OCI-LY3 (cell line): ENCODE data around the gene FANCD2.
"Not testable (repeated sequence)": the region's sequence is repeated elsewhere in the genome, so short reads cannot be mapped to it uniquely, and the experiment has no call there.

Experiments
- H2AFZ ChIP-seq: fragments of 200-600, 300-600 bp; shearing (Covaris generic); 2 replicates; pipeline ENCODE4 v1.6.0; 2014; ENCODE audit warnings: antibody characterized with exemption, low read depth, low read length
- H3K27ac ChIP-seq: fragments of 200-600, 300-600 bp; sonication (generic); 2 replicates; pipeline ENCODE4 v1.5.1; 2014; ENCODE audit warnings: mild to moderate bottlenecking, low read length, moderate library complexity, mixed read lengths
- H3K27me3 ChIP-seq: fragments of 200-600, 300-600 bp; sonication (generic); 2 replicates; pipeline ENCODE4 v1.6.1; 2014; ENCODE audit warnings: low read depth, low read length, mixed read lengths
- H3K36me3 ChIP-seq: fragments of 200-600, 300-600 bp; sonication (generic); replicated peaks from 2 replicates; pipeline ENCODE3; 2014; ENCODE audit warnings: low read depth, low read length, mixed read lengths
- H3K4me1 ChIP-seq: fragments of 300-600, 200-600 bp; sonication (generic); 2 replicates; pipeline ENCODE4 v1.6.1; 2014; ENCODE audit warnings: low read length, mixed read lengths
- H3K4me2 ChIP-seq: fragments of 200-600, 300-600 bp; sonication (generic); 2 replicates; pipeline ENCODE4 v1.6.1; 2014; ENCODE audit warnings: low read length, mixed read lengths
- H3K4me3 ChIP-seq: fragments of 300-600, 200-600 bp; sonication (generic); 2 replicates; pipeline ENCODE4 v1.5.1; 2014; ENCODE audit warnings: antibody characterized with exemption, mild to moderate bottlenecking, low read length, moderate library complexity
- H3K79me2 ChIP-seq: fragments of 300-600, 200-600 bp; shearing (Covaris generic); 2 replicates; pipeline ENCODE4 v1.6.1; 2014; ENCODE audit warnings: mild to moderate bottlenecking, low read length, mixed read lengths
- H3K9ac ChIP-seq: fragments of 300-600, 200-600 bp; shearing (Covaris generic); 2 replicates; pipeline ENCODE4 v1.6.0; 2014; ENCODE audit warnings: mild to moderate bottlenecking, low read length, moderate library complexity
- H3K9me3 ChIP-seq: fragments of 200-600, 300-600 bp; shearing (Covaris generic); 2 replicates; pipeline ENCODE4 v1.6.1; 2014; ENCODE audit warnings: low read length, mixed read lengths; ENCODE audit not compliant: insufficient read depth
- H4K20me1 ChIP-seq: fragments of 200-600, 300-600 bp; sonication (generic); 2 replicates; pipeline ENCODE4 v1.6.1; 2016; ENCODE audit warnings: low read length, mixed read lengths; ENCODE audit not compliant: insufficient read depth
- EZH2phosphoT487 ChIP-seq: fragments of 200-600 bp; shearing (Covaris generic); IDR thresholded peaks from 2 replicates; pipeline ENCODE4 v1.6.1; 2018; ENCODE audit warnings: antibody characterized with exemption, mixed run types, low read depth
- TF ChIP-seq, protein P1 (sequence below): fragments of 200-600, 300-600 bp; sonication (generic); IDR thresholded peaks from 2 replicates; pipeline ENCODE4 v1.5.1; 2014; ENCODE audit warnings: antibody characterized with exemption, low read length, low read depth

FANCD2 gene

DNA sequence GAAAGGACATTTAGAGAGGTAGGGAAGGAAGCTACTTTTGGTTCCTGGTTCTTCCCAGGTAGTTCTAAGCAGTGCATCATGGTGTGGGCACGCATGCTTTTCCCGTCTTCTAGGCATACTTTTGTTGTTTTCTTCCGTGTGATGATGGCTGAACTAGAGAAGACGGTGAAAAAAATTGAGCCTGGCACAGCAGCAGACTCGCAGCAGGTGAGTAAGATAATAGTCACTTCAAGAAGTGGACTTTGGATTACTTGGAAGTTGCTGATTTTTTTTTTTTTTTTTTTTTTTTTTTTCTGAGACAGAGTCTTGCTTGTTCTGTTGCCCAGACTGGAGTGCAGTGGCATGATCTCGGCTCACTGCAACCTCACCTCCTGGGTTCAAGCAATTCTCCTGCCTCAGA, 63.9 kb downstream of the FANCD2 start:
- H3K4me3 ChIP-seq, result no peak overlapping the region
- no peak overlapping the region for H3K27ac ChIP-seq
- no peaks in the 10 kb centered on the region for H4K20me1 ChIP-seq
- no peak overlapping the region for H3K9ac ChIP-seq
- peaks cover 53% of the 10 kb centered on the region for H3K36me3 ChIP-seq
- no peak overlapping the region for H3K4me2 ChIP-seq
- no peak overlapping the region for H2AFZ ChIP-seq
- TF ChIP-seq, protein P1, sequence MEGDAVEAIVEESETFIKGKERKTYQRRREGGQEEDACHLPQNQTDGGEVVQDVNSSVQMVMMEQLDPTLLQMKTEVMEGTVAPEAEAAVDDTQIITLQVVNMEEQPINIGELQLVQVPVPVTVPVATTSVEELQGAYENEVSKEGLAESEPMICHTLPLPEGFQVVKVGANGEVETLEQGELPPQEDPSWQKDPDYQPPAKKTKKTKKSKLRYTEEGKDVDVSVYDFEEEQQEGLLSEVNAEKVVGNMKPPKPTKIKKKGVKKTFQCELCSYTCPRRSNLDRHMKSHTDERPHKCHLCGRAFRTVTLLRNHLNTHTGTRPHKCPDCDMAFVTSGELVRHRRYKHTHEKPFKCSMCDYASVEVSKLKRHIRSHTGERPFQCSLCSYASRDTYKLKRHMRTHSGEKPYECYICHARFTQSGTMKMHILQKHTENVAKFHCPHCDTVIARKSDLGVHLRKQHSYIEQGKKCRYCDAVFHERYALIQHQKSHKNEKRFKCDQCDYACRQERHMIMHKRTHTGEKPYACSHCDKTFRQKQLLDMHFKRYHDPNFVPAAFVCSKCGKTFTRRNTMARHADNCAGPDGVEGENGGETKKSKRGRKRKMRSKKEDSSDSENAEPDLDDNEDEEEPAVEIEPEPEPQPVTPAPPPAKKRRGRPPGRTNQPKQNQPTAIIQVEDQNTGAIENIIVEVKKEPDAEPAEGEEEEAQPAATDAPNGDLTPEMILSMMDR, result no peak
- no peak for TF ChIP-seq EZH2phosphoT487
- H3K9me3 ChIP-seq, result no peaks in the 10 kb centered on the region
- H3K27me3 ChIP-seq, result no peaks in the 10 kb centered on the region
- H3K4me1 ChIP-seq, result no peaks in the 10 kb centered on the region
- no peaks in the 10 kb centered on the region for H3K79me2 ChIP-seq

DNA sequence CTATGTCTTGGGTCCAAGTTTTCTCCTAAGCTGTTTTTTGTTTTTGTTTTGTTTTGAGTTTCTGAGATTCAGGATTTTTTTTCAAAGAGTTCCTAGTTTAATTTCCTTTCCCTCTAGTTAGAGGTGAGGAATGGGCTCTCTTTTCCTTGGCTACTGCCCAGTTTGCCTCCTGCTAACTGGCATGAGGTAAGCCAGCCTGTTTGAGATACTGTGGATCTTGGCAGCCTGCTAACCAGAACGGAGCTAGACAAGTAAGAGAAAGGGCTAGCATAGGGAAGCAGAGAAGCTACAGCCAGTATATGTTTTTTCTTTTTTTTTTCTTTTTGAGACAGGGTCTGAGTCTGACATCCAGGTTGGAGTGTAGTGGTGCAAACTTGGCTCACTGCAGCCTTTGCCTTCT, 64.5 kb downstream of the FANCD2 start:
- not testable (repeated sequence) for H2AFZ ChIP-seq, H4K20me1 ChIP-seq, H3K9me3 ChIP-seq, H3K4me3 ChIP-seq, H3K79me2 ChIP-seq, H3K4me2 ChIP-seq, H3K27me3 ChIP-seq, H3K4me1 ChIP-seq, H3K27ac ChIP-seq, H3K9ac ChIP-seq
- peaks cover 55% of the 10 kb centered on the region for H3K36me3 ChIP-seq

- H2AFZ ChIP-seq, H3K4me3 ChIP-seq, H3K9ac ChIP-seq, H3K27ac ChIP-seq, H3K27me3 ChIP-seq, H3K4me1 ChIP-seq, H3K9me3 ChIP-seq, H3K4me2 ChIP-seq, H3K79me2 ChIP-seq, H4K20me1 ChIP-seq: not testable (repeated sequence)
- H3K36me3 ChIP-seq, result peaks cover 54% of the 10 kb centered on the region
These were observed 65.2 kb downstream of the FANCD2 start for GRCh38 chr3:10091387-10091786.

- no peaks in the 10 kb centered on the region for H4K20me1 ChIP-seq
- H3K4me2 ChIP-seq, result no peak overlapping the region
- H3K27me3 ChIP-seq, result no peaks in the 10 kb centered on the region
- TF ChIP-seq EZH2phosphoT487, result no peak
- TF ChIP-seq, protein P1, result no peak
- H3K4me1 ChIP-seq, result no peaks in the 10 kb centered on the region
- H3K79me2 ChIP-seq, result no peaks in the 10 kb centered on the region
- H3K4me3 ChIP-seq, result no peak overlapping the region
- H3K36me3 ChIP-seq, result peaks cover 48% of the 10 kb centered on the region
- no peak overlapping the region for H3K9ac ChIP-seq
- H2AFZ ChIP-seq, result no peak overlapping the region
- H3K9me3 ChIP-seq, result no peaks in the 10 kb centered on the region
- H3K27ac ChIP-seq, result no peak overlapping the region
These were observed 67.4 kb downstream of the FANCD2 start for GRCh38 chr3:10093678-10094077.

DNA sequence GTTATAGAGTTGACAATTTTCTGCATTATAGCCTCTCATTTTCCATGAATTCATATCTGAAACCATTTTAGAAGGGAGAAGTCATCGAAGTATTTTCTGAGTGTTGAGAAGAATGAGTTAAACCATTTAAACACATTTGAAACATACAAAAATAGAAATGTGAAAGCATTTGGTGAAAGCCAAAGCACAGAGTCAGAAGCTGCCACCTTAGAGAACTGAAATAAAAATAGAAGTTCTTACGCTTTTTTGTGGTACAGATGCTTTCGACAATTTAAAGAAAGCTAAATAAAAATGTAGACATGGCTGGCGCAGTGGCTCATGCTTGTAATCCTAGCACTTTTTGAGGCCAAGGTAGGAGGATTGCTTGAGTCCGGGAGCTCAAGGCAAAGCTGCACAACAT, 72.8 kb downstream of the FANCD2 start:
- H4K20me1 ChIP-seq, result no peaks in the 10 kb centered on the region
- no peaks in the 10 kb centered on the region for H3K79me2 ChIP-seq
- TF ChIP-seq, protein P1, result no peak
- TF ChIP-seq EZH2phosphoT487, result no peak
- H3K9ac ChIP-seq, result no peak overlapping the region
- no peak overlapping the region for H2AFZ ChIP-seq
- H3K4me2 ChIP-seq, result no peak overlapping the region
- H3K27ac ChIP-seq, result no peak overlapping the region
- no peak overlapping the region for H3K4me3 ChIP-seq
- H3K27me3 ChIP-seq, result no peaks in the 10 kb centered on the region
- no peaks in the 10 kb centered on the region for H3K4me1 ChIP-seq
- H3K9me3 ChIP-seq, result no peaks in the 10 kb centered on the region
- peaks cover 44% of the 10 kb centered on the region for H3K36me3 ChIP-seq
